WTC11 (cell line): ENCODE measurements around the gene LETM1. TPM values are rescaled to one million over a fixed set of nuclear protein-coding genes. Genes with fewer than 3 reads are reported as not detected.

Source experiments
- ATAC-seq: fragments of 200-7000 bp; cut with Tn5 transposase; 2 replicates; pipeline ENCODE4 v1.10.0; 2021; ENCODE audit warnings: mild to moderate bottlenecking, moderate library complexity
- CTCF ChIA-PET: fragments of 300-600 bp; sonication (Branson Sonifier 250); formaldehyde crosslinking; loops from one replicate; lab custom pipeline; 2021; ENCODE audit warnings: antibody characterized with exemption; lab: Charles Lee
- POLR2A ChIA-PET: fragments of 350-600 bp; sonication (Branson Sonifier 250); formaldehyde crosslinking; loops from one replicate; lab custom pipeline; 2021; ENCODE audit warnings: antibody characterized with exemption; lab: Charles Lee
- DNase-seq: peaks from one replicate; pipeline ENCODE4 v3.0.0; 2021; ENCODE audit warnings: low spot score
- H3K27ac Mint-ChIP-seq: 2 replicates; pipeline ENCODE4 v1.8.0; 2021; ENCODE audit warnings: mixed read lengths
- H3K27me3 Mint-ChIP-seq: 2 replicates; pipeline ENCODE4 v1.8.0; 2021; ENCODE audit warnings: low read depth, mild to moderate bottlenecking, moderate library complexity, mixed read lengths
- H3K36me3 Mint-ChIP-seq: 2 replicates; pipeline ENCODE4 v1.8.0; 2021; ENCODE audit warnings: mixed read lengths
- H3K4me1 Mint-ChIP-seq: 2 replicates; pipeline ENCODE4 v1.8.0; 2022; ENCODE audit warnings: mixed read lengths
- H3K4me3 Mint-ChIP-seq: 2 replicates; pipeline ENCODE4 v1.8.0; 2021; ENCODE audit warnings: mild to moderate bottlenecking, moderate library complexity, mixed read lengths
- H3K9me3 Mint-ChIP-seq: 2 replicates; pipeline ENCODE4 v1.8.0; 2021; ENCODE audit warnings: mixed read lengths
- AR ChIP-seq: fragments of 250-450 bp; sonication (Bioruptor Pico); IDR thresholded peaks from 2 replicates; pipeline ENCODE4 v1.9.0; 2021; ENCODE audit warnings: mild to moderate bottlenecking
- CREM ChIP-seq: sonication (generic); formaldehyde crosslinking; IDR thresholded peaks from 2 replicates; pipeline ENCODE4 v1.8.1; 2022; ENCODE audit warnings: mild to moderate bottlenecking, missing genetic modification reagents, moderate library complexity
- ERG ChIP-seq: fragments of 250-450 bp; sonication (Bioruptor Pico); IDR thresholded peaks from 2 replicates; pipeline ENCODE4 v1.8.0; 2021; ENCODE audit warnings: mild to moderate bottlenecking
- ESRRA ChIP-seq: sonication (generic); formaldehyde crosslinking; IDR thresholded peaks from 2 replicates; pipeline ENCODE4 v1.8.1; 2022; ENCODE audit warnings: mild to moderate bottlenecking, missing genetic modification reagents, borderline replicate concordance
- ETV6 ChIP-seq: sonication (generic); formaldehyde crosslinking; IDR thresholded peaks from 2 replicates; pipeline ENCODE4 v1.8.1; 2022; ENCODE audit warnings: mild to moderate bottlenecking, missing genetic modification reagents
- HMGXB4 ChIP-seq: sonication (generic); formaldehyde crosslinking; IDR thresholded peaks from 2 replicates; pipeline ENCODE4 v1.8.1; 2023; ENCODE audit warnings: mild to moderate bottlenecking, moderate library complexity, missing genetic modification reagents
- MYBL2 ChIP-seq: sonication (generic); formaldehyde crosslinking; IDR thresholded peaks from 2 replicates; pipeline ENCODE4 v1.8.1; 2023; ENCODE audit warnings: mild to moderate bottlenecking, moderate library complexity, missing genetic modification reagents
- NR1H2 ChIP-seq: sonication (generic); formaldehyde crosslinking; IDR thresholded peaks from 2 replicates; pipeline ENCODE4 v1.9.0; 2021; ENCODE audit warnings: mild to moderate bottlenecking, moderate library complexity, missing genetic modification reagents
- OVOL2 ChIP-seq: fragments of 250-450 bp; sonication (Bioruptor Pico); IDR thresholded peaks from 2 replicates; pipeline ENCODE4 v1.9.0; 2021; ENCODE audit warnings: mild to moderate bottlenecking, borderline replicate concordance
- STAT6 ChIP-seq: sonication (generic); formaldehyde crosslinking; conservative IDR thresholded peaks from 2 replicates; pipeline ENCODE4 v1.8.1; 2023; ENCODE audit warnings: mild to moderate bottlenecking, low read depth, missing genetic modification reagents, moderate library complexity
- TEAD1 ChIP-seq: sonication (generic); formaldehyde crosslinking; IDR thresholded peaks from 2 replicates; pipeline ENCODE4 v1.8.0; 2022; ENCODE audit warnings: mild to moderate bottlenecking, missing genetic modification reagents
- ZNF121 ChIP-seq: sonication (generic); formaldehyde crosslinking; IDR thresholded peaks from 2 replicates; pipeline ENCODE4 v1.8.0; 2023; ENCODE audit warnings: missing genetic modification reagents
- ZNF263 ChIP-seq: sonication (generic); formaldehyde crosslinking; IDR thresholded peaks from 2 replicates; pipeline ENCODE4 v1.8.1; 2022; ENCODE audit warnings: low read depth, mild to moderate bottlenecking, moderate library complexity, missing genetic modification reagents
- ZNF416 ChIP-seq: fragments of 250-450 bp; sonication (Bioruptor Pico); IDR thresholded peaks from 2 replicates; pipeline ENCODE4 v1.9.0; 2021; ENCODE audit warnings: mild to moderate bottlenecking, inconsistent platforms
- ZNF425 ChIP-seq: fragments of 250-450 bp; sonication (Bioruptor Pico); conservative IDR thresholded peaks from 2 replicates; pipeline ENCODE4 v1.9.0; 2021; ENCODE audit warnings: mild to moderate bottlenecking
- ZNF532 ChIP-seq: fragments of 250-450 bp; sonication (Bioruptor Pico); IDR thresholded peaks from 2 replicates; pipeline ENCODE4 v1.9.0; 2021; ENCODE audit warnings: mild to moderate bottlenecking, borderline replicate concordance
- ZSCAN18 ChIP-seq: fragments of 250-450 bp; sonication (Bioruptor Pico); IDR thresholded peaks from 2 replicates; pipeline ENCODE4 v2.1.2; 2022; ENCODE audit warnings: mild to moderate bottlenecking, moderate library complexity
- total RNA-seq: library from RNA; stranded (reverse); gene quantifications from 3 replicates; pipeline ENCODE4 v1.2.3, GENCODE V29; 2021

The LETM1 gene
- total RNA-seq, 1 experiment from 2014 or later, result 66.7 TPM

GRCh38 chr4:1787411-1788077 lies 68.4 kb downstream of the LETM1 start (continued):
- no peak for TF ChIP-seq ZNF532 (CRISPR knock-in tag)

- H3K27ac Mint-ChIP-seq, result no peak overlapping the region
- peaks cover 18% of the 10 kb centered on the region for H3K27me3 Mint-ChIP-seq
- H3K4me1 Mint-ChIP-seq, result no peaks in the 10 kb centered on the region
- CTCF ChIA-PET, result interaction anchor here (2.7 to 4.4 kb wide), 2 partner anchors 18 to 38 kb away, joined by 15 to 21 read pairs; no protein-coding TSS in a partner anchor
- no peak overlapping the region for H3K4me3 Mint-ChIP-seq
- POLR2A ChIA-PET, result interaction anchor here (2.3 kb wide), 1 partner anchor 9 kb away, joined by 7 read pairs; no protein-coding TSS in a partner anchor
- no peaks in the 10 kb centered on the region for H3K36me3 Mint-ChIP-seq
- DNase-seq (no peak), ATAC-seq (no peak)
- H3K9me3 Mint-ChIP-seq, result no peaks in the 10 kb centered on the region
- TF ChIP-seq ZNF263 (CRISPR knock-in tag) (no peak), CREM (CRISPR knock-in tag) (no peak), HMGXB4 (no peak), ZNF121 (CRISPR knock-in tag) (no peak), ZSCAN18 (CRISPR knock-in tag) (no peak), NR1H2 (CRISPR knock-in tag) (no peak), OVOL2 (no peak), TEAD1 (CRISPR knock-in tag) (no peak), ETV6 (CRISPR knock-in tag) (no peak), STAT6 (CRISPR knock-in tag) (no peak), MYBL2 (CRISPR knock-in tag) (no peak), ERG (CRISPR knock-in tag) (no peak), AR (CRISPR knock-in tag) (no peak), ESRRA (CRISPR knock-in tag) (no peak), ZNF416 (CRISPR knock-in tag) (no peak), ZNF425 (CRISPR knock-in tag) (no peak)
Measured at GRCh38 chr4:1786544-1787362, 69.2 kb downstream of the LETM1 start.
